A549 (cell line): ENCODE results near the gene C19orf25.
A peak's percentile ranks its signal among the peaks of the same experiment; 100 is the strongest.

Experiments
- CEBPB ChIP-seq, 2 experiments: fragments of >200 bp in 1 of 2; sonication (Bioruptor Twin) in 1 of 2; formaldehyde crosslinking in 1 of 2; IDR thresholded peaks; 2 replicates each; pipeline ENCODE4 v1.6.1; 2012 to 2016
- CTCF ChIP-seq: fragments of >200 bp; sonication (Bioruptor Twin); formaldehyde crosslinking; IDR thresholded peaks from 3 replicates; pipeline ENCODE4 v1.5.1; 2016
- HOXA7 ChIP-seq: fragments of 250-450 bp; sonication (Bioruptor Pico); IDR thresholded peaks from 2 replicates; pipeline ENCODE4 v1.5.0; 2020; ENCODE audit warnings: mild to moderate bottlenecking, moderate library complexity
- MAFK ChIP-seq: fragments of 450-650 bp; IDR thresholded peaks from 2 replicates; pipeline ENCODE4 v1.6.1; 2014; ENCODE audit not compliant: partially characterized antibody
- POLR2A ChIP-seq: IDR thresholded peaks from 2 replicates; pipeline ENCODE4 v1.6.1; 2012; ENCODE audit warnings: mild to moderate bottlenecking, low read length
- RCOR1 ChIP-seq: fragments of 150-350 bp; IDR thresholded peaks from 2 replicates; pipeline ENCODE4 v1.6.1; 2014; ENCODE audit warnings: antibody characterized with exemption, low read length, low read depth
- REST ChIP-seq: fragments of 200-600 bp; sonication (generic); IDR thresholded peaks from 2 replicates; pipeline ENCODE4 v1.6.1; 2016; ENCODE audit warnings: antibody characterized with exemption, mild to moderate bottlenecking, moderate library complexity
- USF2 ChIP-seq: fragments of 450-650 bp; IDR thresholded peaks from 2 replicates; pipeline ENCODE4 v1.6.1; 2014; ENCODE audit warnings: antibody characterized with exemption
- ZC3H11A ChIP-seq: fragments of 450-650 bp; IDR thresholded peaks from 2 replicates; pipeline ENCODE4 v1.6.1; 2014; ENCODE audit warnings: antibody characterized with exemption, mild to moderate bottlenecking

- TF ChIP-seq MAFK = no peak
- TF ChIP-seq HOXA7 (CRISPR knock-in tag) = no peak
- TF ChIP-seq REST = no peak
- peak in 1 of 2 experiments; percentile 69; a peak in 2 of 4 replicates for TF ChIP-seq CEBPB (IDR thresholded peaks at IDR 0.05)
- TF ChIP-seq ZC3H11A = no peak
- no peak for TF ChIP-seq POLR2A
- TF ChIP-seq CTCF = no peak
- no peak for TF ChIP-seq USF2
- TF ChIP-seq RCOR1 = no peak
Measured at GRCh38 chr19:1425102-1425837, 53.7 kb downstream of the C19orf25 start.
